Cardiac septum (tissue), 1 donor: Measurements from ENCODE around the gene GTF2F2. TPM values are rescaled to one million over a fixed set of nuclear protein-coding genes. Genes with fewer than 3 reads are reported as not detected.
"Not testable (repeated sequence)": the region's sequence is repeated elsewhere in the genome, so short reads cannot be mapped to it uniquely, and the experiment has no call there.

ENCODE experiments used
- DNase-seq: peaks from one replicate; pipeline ENCODE4 v3.0.0-alpha.2; 2020; ENCODE audit warnings: low spot score
- intact Hi-C: fragments of 100-400 bp; cut with DNase I; formaldehyde crosslinking; loops from one replicate; pipeline ENCODE4 v1.14.0; 2022
- total RNA-seq: library from RNA; stranded (reverse); fragmentation: NEBNext Ultra II Directional; extraction: Animal tissue kit (Norgen Biotek cat#: 25700); gene quantifications from one replicate; pipeline ENCODE4 v1.2.1, GENCODE V29; 2021
- donor health status: DM: no; HTN: no; CAD: no.

The GTF2F2 gene
- total RNA-seq, 1 donor from 2014 or later, result 20.2 TPM

DNA sequence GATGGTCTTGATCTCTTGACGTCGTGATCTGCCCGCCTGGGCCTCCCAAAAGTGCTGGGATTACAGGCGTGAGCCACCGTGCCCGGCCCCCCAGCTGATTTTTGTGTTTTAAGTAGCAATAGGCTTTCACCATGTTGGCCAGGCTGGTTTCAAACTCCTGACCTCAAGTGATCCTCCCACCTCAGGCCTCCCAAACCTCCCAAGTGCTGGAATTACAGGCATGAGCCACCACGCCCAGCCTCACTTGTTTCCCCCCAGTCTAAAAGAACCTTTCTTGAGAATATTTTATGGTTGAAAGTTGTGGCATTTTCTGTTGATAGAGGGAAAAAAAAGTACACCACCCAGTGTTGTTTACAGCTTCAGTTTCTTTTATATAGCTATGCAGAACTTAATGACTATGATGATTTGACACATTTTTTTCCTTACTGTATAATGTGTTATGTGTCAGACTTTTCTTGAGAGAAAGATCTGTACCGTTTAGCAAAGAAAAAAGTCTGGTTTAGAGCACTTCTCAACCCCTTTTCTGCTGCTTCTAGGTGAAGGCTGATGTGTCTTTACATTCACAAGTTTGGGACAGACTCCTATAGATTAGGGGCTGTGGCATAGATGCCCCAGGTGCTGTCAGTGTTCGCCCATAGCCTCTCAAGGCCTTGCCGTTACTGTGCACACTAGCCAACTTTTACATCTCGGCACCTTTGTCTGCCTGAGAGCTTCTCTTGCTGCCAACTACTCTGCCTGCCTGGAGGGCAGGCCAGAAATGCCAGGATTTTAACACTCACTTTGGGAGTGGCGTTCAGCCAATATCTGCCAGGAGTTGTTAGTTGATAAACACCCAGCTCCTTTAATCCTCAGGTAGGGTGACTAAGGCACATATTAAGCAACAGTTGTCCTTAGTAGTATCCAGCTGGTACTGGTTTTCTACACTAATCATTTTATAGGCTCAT lies 47.6 kb downstream of the GTF2F2 start:
- intact Hi-C loops, result no loop called here
- no peak for DNase-seq

DNA sequence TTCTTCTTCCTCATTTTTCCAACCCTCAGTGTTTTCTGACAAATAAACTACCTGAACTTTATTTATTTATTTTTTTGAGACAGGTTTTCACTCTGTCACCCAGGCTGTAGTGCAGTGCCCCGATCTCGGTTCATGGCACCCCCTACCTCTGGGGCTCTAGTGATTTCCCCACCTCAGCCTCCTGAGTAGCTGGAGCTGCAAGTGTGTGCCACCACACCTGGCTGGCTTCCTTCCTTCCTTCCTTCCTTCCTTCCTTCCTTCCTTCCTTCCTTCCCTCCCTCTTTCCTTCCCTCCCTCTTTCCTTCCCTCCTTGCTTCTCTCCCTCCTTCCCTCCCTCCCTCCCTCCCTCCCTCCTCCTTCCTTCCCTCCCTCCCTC lies 48.2 kb downstream of the GTF2F2 start:
- no peak for DNase-seq
- intact Hi-C loops, result no loop called here

DNA sequence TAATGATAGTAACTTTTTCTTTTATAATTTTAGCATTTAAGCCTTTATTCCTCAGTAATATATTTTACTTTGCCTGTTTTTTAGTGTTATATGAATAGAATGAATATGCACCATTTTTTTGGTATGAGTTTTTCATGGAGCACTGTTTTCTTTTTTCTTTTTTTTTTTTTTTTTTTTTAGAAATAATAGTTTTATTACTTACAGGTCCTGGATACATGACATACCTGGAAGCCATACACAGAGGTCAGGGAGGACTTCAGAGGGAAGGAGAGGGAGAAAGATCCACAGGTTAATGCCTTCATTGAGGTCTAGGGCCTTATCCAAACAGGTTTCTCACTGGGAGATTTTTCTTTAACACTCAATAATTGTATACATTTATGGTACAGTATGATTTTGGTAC lies 54.2 kb downstream of the GTF2F2 start:
- DNase-seq, result no peak
- intact Hi-C loops, result no loop called here

DNA sequence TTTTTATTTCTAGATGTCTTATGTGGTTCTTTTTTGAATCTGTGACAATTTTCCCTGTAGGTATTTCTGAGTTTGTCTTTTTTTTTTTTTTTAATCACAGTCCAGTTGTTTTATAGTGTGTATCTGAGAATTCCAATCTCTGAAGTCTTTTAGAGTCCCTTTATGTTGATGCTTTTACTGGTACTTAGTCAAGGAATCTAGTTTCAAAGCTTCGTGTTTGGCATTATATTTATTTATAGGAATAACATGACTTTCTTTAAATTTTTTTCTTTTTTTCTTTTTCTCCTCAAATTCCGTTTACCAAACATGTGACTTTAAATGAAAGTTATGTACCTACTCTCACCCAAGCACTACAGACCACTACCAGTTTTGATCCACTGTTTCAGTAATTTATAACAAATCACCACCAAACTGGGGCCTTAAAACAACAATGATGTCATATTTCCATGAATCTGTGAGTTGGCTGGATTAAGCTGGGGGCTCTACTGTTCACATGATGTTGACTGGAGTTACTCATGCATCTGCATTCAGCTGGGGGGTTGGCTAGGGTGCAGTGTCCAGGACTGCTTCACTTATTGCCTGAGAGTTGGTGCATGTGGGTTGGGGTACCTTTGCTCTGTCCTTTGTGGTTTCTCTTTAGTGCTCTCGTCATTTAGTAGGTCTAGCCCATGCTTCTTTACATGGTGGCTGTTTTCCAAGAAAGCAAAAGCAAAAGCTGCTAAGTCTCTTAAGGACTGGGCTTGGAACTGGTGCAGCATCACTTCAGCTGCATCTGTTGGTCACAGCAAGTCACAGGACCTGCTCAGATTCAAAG lies 58.2 kb downstream of the GTF2F2 start:
- DNase-seq, result no peak
- intact Hi-C loops, result no loop called here

DNA sequence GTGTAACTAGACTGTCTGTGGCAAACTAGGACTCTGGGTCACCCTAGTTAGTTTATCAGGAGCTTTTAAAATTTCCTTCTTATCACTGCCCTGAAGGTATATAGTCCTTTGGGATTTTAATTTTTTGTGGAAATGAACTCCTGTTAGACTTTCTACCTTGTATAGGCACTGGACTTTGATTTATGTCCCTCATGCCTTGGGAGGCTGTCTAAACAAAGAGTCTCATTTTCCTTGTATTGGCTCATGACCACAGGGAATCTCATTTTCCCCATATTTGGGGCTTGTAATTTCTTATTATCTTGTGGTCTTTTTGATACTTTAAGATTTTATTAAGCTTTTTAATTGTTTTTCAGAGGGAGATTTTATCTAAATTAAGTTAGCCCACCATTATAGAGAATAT lies 59.1 kb downstream of the GTF2F2 start:
- intact Hi-C loops, result no loop called here
- no peak for DNase-seq

DNA sequence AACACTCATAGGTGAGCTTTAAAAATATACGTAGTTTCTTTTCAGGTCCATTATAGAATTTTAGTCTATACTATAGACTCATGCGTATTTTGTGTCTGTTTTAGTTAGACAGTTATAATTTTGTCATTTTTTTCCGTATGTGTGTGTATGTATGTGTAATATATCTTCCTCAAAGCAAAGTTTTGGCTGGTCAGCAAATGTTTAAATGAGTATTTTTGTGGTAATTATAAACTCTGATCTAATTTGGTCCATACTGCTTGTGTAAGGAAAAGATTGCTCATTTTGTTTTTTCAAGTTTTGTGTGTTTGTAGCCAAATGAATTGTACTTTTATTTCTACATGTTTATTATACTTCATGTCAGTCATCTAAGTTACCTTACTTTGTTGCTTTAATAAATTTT lies 60.0 kb downstream of the GTF2F2 start:
- DNase-seq, result no peak

DNA sequence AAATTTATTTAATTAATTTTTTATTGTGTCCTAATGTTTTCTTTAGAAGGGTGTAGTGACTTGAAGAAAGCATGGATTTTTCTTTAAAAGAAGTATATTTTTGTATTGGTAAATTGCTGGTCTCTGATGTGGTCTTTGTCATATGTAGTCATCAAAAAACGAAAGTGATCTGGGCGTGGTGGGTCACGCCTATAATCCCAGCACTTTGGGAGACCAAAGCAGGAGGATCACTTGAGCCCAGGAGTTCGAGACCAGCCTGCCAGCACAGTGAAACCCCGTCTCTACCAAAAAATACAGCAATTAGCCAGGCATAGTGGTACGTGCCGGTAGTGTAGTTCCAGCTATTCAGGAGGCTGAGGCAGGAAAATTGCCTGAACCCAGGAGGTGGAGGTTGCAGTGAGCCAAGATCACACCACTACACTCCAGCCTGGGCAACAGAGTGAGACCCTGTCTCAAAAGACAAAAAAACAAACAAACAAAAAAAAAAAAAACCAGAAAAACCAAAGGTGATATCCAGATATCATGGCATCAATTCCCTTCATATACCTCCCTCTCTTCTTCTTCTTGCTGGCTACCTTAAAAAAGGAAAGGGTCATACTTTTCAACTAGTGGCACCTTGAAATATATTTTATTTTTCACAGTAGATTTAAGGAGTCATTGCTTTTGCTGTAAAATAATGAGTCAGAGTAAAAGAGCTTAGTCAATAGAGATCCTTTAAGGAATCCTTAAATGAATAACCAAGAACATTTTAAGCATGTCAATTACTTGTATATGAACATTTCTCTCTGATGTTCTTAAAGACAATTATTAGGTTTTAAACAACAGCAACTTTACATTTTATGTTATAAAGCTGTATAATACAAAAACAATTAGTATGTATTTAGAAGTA lies 60.6 kb downstream of the GTF2F2 start:
- intact Hi-C loops, result no loop called here

More for the DNA sequence above, 60.0 kb downstream of the GTF2F2 start:
- intact Hi-C loops, result no loop called here

DNA sequence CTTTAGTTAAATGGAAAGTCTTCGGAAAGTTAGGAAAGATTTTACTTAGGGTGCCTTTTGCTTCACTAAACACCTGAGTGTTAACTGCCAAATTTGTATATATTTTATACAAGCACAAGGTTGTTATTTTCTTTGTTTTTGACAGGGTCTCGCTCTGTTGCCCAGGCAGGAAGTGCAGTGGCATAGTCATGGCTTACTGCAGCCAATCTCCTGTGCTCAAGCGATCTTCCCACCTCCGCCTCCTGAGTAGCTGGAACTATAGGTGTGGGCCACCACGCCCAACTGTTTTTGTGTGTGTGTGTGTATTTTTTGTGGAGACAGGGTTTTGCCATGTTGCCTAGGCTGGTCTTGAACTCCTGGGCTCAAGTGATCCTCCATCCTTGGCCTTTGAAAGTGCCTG lies 64.4 kb downstream of the GTF2F2 start:
- DNase-seq, result no peak
- intact Hi-C loops, result no loop called here

More for the DNA sequence above, 60.6 kb downstream of the GTF2F2 start:
- no peak for DNase-seq

DNA sequence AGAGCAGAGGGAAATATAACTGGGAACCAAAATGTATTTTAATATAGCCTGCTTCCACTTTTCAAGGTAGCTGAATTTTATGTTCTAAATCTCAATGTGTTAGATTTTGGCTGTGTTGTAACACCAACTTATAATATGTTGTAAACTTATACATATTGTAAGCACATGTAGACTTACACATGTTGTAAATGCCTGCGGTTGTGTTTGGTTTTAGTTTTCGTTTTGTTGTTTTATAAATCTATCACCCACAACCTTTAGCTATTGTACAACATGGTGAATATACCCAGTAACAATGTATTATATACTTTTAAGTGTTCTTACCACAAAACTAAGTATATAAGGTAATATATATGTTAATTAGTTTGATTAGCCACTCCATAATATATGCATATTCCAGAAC lies 65.0 kb downstream of the GTF2F2 start:
- no peak for DNase-seq
- intact Hi-C loops, result no loop called here

DNA sequence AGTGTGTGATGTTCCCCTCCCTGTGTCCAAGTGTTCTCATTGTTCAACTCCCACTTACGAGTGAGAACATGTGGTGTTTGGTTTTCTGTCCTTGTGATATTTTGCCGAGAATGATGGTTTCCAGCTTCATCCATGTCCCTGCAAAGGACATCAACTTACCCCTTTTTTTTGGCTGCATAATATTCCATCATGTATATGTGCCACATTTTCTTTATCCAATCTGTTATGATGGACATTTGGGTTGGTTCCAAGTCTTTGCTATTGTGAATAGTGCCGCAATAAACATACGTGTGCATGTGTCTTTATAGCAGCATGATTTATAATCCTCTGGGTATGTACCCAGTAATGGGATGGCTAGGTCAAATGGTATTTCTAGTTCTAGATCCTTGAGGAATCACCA lies 68.8 kb downstream of the GTF2F2 start:
- DNase-seq, intact Hi-C loops: not testable (repeated sequence)

DNA sequence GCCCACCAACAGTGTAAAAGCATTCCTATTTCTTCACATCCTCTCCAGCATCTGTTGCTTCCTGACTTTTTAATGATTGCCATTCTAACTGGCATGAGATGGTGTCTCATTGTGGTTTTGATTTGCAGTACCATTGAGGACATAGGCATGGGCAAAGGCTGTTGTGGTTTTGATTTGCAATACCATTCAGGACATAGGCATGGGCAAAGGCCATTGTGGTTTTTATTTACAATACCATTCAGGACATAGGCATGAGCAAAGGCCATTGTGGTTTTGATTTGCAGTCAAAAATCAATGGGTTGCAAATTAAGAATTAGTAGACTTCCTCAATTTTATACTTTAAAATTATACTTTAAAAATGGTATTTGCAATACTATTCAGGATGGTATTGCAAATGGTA lies 69.2 kb downstream of the GTF2F2 start:
- intact Hi-C loops, DNase-seq: not testable (repeated sequence)

DNA sequence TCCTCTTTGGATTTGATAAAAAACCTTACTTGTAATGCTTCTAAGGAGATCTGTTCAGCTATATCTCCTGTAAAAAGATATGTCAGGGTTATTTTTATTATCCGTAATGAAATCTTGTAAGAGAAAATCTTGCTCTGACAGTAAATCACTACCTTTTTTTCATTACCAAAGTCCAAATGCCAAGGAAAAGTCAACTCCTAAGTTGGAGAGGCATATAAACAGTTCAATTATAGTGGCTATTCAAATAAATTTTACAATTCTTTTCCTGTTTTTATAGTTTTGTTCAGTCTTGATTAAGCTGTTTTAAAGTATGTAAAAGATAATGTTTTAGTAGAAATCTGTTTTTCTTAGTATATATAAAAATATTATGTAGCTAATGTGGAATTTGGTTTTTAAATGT lies 71.6 kb downstream of the GTF2F2 start:
- intact Hi-C loops, result no loop called here
- no peak for DNase-seq

DNA sequence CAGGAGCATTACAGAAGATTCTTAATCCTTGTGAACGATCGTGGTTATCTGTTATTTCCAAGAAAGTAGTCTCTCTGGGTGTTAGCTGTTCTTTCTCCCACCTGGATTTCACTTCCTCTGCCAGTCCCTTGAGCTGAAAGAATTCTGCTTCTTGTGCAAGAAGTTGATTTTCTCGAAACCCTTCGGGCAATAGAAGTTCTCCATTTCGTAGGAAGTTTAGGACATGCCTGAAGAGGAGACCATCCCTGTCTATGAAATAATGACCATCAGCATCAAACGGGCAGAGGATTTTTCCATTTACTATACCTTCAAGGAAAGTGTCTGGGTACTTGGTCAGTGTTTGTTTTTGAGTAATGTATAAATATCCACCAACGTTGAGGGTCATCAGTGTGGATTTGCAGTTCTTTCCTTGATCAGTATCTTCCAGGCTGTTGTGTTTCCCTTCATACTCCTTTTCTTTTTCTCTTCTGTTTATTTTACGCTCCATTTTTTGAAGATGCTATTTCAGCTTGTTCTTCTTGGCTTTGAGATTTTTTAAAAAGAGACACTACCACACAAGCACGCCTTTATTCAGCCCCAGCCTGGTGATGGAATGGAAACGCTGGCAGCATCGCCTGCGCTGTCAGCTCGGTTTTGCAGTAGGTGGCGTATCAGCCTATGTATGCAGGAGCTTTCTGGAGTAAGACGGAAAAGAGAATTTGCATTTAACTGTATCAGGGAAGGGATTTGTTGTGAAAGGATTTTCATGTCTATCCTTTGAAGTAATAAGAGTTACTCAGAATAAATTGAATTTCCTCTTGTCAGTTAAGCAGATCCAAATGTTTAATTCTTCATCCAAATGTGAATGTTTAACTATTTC lies 74.0 kb downstream of the GTF2F2 start:
- DNase-seq, result no peak
- intact Hi-C loops, result no loop called here

DNA sequence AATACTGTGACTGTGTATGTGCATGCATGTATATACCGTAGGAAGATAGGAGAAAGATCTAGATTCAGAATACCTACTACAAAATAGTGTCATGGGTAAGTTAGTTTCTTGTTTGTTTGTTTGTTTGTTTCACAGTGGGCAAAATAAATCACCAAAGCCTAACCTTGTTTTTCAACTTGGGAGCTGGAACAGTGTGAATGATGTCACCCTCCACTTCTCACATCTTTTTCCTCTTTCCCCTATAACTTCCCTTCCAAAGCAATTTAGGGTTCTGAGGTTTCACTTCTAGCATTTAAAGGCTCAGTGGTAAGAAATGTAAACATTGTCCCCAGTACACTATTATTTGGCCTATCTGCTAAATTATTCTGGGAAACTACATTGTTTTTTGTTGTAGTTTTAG lies 75.1 kb downstream of the GTF2F2 start:
- intact Hi-C loops, result no loop called here
- no peak for DNase-seq

DNA sequence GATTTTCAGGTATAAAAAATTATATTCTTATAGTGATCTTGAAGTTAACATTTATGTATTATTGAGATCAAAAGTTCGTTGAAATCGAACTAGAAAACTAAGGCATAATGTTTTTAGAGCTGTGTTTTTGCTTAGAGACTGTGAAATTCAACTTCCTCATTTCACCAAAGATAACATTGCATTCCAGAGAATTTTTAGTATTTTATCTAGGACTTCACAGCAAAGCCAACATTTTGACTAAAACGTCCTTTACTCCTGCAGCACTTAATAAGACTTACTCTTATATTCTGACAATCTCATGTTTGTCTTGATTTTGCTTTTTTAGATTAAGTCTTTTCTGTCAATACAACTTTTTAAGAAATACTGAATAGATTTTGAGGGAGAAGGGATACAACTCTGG lies 75.8 kb downstream of the GTF2F2 start:
- intact Hi-C loops, result no loop called here
- DNase-seq, result no peak

DNA sequence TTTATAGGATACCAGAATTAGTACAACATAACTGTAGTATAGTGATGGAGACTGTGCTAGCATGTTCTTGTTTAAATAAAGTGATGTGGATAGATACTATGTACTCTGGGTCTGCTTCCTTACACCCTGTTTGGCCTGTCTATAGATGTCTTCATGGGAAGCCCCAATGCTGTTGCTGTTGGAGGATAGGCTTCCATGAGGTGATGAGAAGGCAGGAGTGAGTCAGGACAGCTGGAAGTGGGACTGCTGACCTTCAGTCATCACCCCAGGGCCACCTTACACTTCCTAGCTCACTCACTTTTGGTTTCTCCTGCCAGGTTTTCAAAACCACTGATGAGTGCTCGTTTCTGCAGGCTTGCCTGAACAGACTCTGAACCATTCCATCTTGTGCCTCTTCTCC lies 76.3 kb downstream of the GTF2F2 start:
- DNase-seq, result no peak
- intact Hi-C loops, result no loop called here

DNA sequence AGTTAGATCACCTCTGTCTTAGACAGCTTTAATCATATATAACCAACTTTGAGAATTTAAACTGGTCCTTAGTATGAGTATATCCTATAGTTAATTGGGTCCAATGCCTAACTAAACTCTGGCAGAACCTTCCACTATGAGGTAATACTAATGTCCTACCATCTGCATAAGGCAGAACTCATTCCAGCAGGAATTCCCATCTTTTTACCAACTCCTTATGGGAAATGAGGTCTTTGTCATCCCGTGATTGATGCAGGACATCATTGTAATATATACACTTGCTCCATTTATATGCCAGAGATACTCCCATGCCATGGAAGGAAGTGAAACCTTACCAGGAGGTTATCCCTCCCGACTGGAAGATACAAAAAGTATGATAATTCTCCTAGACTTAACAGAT lies 77.7 kb downstream of the GTF2F2 start:
- intact Hi-C loops, result no loop called here
- DNase-seq, result no peak

DNA sequence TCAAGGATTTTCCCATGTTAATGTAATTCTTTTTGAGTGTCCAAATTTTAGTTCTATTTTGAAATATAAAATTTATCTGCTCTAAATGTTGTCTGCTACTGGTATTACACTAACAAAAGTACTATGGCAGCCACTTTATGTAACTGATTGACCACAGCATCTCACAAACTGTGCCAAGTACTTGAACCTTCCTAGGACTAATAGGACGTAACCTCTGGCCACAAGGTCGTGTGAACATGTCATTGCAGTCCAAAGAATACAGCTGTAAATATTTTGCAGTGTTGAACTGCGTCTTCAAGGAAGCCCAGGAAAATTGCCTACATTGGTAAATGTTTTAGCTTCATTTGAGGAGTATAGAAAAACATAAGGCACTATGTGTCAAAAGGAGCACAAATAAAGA lies 78.6 kb downstream of the GTF2F2 start:
- intact Hi-C loops, result no loop called here
- DNase-seq, result no peak

DNA sequence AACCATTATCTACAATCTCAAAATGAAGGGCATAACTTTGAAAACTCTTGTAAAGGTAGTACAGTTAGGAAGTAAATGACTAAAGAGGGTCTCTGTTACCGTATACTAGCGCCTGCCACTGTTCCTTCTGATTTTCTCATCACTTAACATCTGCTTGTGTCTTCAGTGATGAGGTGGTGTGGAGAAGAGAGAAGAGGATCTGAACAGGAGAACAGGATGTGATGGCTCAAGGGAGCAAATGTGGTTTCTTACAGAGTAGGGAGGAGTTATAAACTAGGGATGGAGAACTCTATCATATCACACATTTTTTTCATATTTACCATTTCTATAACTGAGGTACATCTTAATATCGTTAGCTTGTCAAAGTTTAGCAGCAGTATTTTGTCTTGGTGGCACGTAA lies 79.4 kb downstream of the GTF2F2 start:
- DNase-seq, result no peak
- intact Hi-C loops, result loop anchor here (10.0 kb wide), 1 partner anchor 65 kb away; no protein-coding TSS in a partner anchor
